Calu3 (cell line): ENCODE data around the gene NLK. TPM values are rescaled to one million over a fixed set of nuclear protein-coding genes. Genes with fewer than 3 reads are reported as not detected.

Source experiments
- BruUV-seq: library from RNA; stranded (reverse); fragments of 400-500 nt; replicated peaks from 2 replicates; lab custom pipeline; 2021; lab: Mats Ljungman, UMichigan
- CTCF ChIA-PET: fragments of 300-600 bp; sonication (Branson Sonifier 250); formaldehyde crosslinking; loops from one replicate; lab custom pipeline; 2022; ENCODE audit warnings: antibody characterized with exemption; lab: Charles Lee
- DNase-seq: peaks from one replicate; pipeline ENCODE4 v3.0.0; 2022
- H3K27ac Mint-ChIP-seq: one replicate; pipeline ENCODE4 v1.8.0; 2022; ENCODE audit warnings: mixed read lengths; ENCODE audit not compliant: unreplicated experiment
- H3K27me3 Mint-ChIP-seq: one replicate; pipeline ENCODE4 v1.8.0; 2022; ENCODE audit warnings: mixed read lengths; ENCODE audit not compliant: unreplicated experiment
- H3K36me3 Mint-ChIP-seq: one replicate; pipeline ENCODE4 v1.8.0; 2022; ENCODE audit warnings: mild to moderate bottlenecking, moderate library complexity, mixed read lengths; ENCODE audit not compliant: insufficient read depth, unreplicated experiment
- H3K4me1 Mint-ChIP-seq: one replicate; pipeline ENCODE4 v1.8.0; 2022; ENCODE audit warnings: mild to moderate bottlenecking, low read depth, mixed read lengths; ENCODE audit not compliant: unreplicated experiment
- H3K4me3 Mint-ChIP-seq: one replicate; pipeline ENCODE4 v1.8.0; 2022; ENCODE audit warnings: mild to moderate bottlenecking, low read depth, moderate library complexity, mixed read lengths; ENCODE audit not compliant: unreplicated experiment
- H3K9me3 Mint-ChIP-seq: one replicate; pipeline ENCODE4 v1.8.0; 2022; ENCODE audit warnings: low read depth, mixed read lengths; ENCODE audit not compliant: unreplicated experiment
- intact Hi-C: fragments of 100-400 bp; cut with micrococcal nuclease; formaldehyde crosslinking; loops from one replicate; pipeline ENCODE4 v1.10.0; 2022; ENCODE audit not compliant: unreplicated experiment
- total RNA-seq: library from RNA; stranded (reverse); gene quantifications from 2 replicates; pipeline ENCODE4 v1.2.3, GENCODE V29; 2022
- TF ChIP-seq, protein P1 (sequence below): fragments of 200-600 bp; IDR thresholded peaks from one replicate; pipeline ENCODE4 v1.8.0; 2022; ENCODE audit warnings: antibody characterized with exemption; ENCODE audit not compliant: unreplicated experiment

NLK gene
- total RNA-seq, 1 experiment from 2014 or later, result 20.4 TPM

DNA sequence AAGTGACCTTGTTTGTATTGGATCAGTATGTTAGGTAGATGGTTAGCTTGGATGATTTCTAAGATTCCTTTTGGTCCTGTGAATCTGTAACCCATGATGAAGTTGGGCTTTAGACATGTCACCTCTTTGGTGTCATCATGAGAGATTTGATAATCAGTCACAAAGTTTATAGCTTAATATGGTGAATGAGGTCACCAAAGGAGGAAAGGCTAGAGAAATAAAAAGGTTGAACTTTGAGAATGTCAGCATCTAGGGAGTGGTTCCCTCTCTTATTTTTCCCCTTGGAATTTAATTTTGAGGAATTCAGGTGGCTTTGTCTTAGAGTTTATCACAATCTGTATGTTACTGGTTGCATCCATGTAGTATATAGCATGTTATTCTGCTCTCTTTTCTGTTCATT is 45.3 kb downstream of the NLK start:
- Mint-ChIP-seq H3K36me3 (no peaks in the 10 kb centered on the region), H3K27ac (no peak overlapping the region), H3K4me1 (no peaks in the 10 kb centered on the region), H3K4me3 (no peak overlapping the region), H3K27me3 (no peaks in the 10 kb centered on the region), H3K9me3 (no peaks in the 10 kb centered on the region)
- BruUV-seq, result no TSS peak
- intact Hi-C loops, result no loop called here
- TF ChIP-seq, protein P1, sequence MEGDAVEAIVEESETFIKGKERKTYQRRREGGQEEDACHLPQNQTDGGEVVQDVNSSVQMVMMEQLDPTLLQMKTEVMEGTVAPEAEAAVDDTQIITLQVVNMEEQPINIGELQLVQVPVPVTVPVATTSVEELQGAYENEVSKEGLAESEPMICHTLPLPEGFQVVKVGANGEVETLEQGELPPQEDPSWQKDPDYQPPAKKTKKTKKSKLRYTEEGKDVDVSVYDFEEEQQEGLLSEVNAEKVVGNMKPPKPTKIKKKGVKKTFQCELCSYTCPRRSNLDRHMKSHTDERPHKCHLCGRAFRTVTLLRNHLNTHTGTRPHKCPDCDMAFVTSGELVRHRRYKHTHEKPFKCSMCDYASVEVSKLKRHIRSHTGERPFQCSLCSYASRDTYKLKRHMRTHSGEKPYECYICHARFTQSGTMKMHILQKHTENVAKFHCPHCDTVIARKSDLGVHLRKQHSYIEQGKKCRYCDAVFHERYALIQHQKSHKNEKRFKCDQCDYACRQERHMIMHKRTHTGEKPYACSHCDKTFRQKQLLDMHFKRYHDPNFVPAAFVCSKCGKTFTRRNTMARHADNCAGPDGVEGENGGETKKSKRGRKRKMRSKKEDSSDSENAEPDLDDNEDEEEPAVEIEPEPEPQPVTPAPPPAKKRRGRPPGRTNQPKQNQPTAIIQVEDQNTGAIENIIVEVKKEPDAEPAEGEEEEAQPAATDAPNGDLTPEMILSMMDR, result no peak
- DNase-seq, result no peak
- CTCF ChIA-PET, result no interaction called here

DNA sequence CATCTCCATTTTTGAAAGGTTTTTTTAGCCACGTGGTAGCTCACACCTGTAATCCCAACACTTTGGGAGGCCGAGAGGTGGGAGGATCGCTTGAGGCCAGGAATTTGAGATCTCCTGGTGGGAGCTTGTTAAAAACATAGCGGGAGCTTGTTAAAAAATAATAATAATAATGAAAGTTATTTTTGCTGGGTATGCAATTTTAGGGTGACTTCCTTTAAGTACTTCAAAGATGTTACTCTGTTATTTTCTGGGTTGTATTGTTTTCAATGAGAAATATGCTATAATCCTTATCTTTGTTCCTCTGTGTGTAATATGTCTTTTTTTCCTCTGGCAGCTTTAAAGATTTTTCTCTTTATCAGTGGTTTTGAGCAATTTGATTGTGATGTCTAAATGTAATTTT is 48.1 kb downstream of the NLK start:
- H3K27me3 Mint-ChIP-seq, result no peaks in the 10 kb centered on the region
- H3K36me3 Mint-ChIP-seq, result no peaks in the 10 kb centered on the region
- no peaks in the 10 kb centered on the region for H3K9me3 Mint-ChIP-seq
- DNase-seq, result no peak
- intact Hi-C loops, result no loop called here
- TF ChIP-seq, protein P1, result no peak
- no peak overlapping the region for H3K4me3 Mint-ChIP-seq
- H3K27ac Mint-ChIP-seq, result no peak overlapping the region
- CTCF ChIA-PET, result no interaction called here
- BruUV-seq, result no TSS peak
- H3K4me1 Mint-ChIP-seq, result no peaks in the 10 kb centered on the region

DNA sequence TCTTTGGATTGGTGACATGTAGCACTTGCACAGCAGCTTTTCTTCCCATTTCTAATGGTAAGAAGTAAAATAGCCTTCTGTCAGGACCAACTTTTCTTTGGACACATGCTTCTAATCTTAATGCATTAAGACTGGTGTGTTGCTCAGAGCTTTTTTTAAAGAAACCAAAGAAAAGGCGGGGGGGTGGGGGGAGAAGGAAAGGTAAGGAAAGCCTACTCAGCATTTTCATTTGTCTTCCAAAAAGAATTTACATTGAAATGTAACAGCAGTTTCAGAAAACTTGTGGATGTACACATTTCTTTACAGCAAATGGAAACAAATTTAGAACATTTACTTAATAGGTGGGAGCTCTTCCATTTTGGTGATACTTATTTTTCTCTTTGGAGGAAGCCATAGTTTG is 49.6 kb downstream of the NLK start:
- intact Hi-C loops, result no loop called here
- no peaks in the 10 kb centered on the region for H3K36me3 Mint-ChIP-seq
- CTCF ChIA-PET, result interaction anchor here (0.6 kb wide), 1 partner anchor 14 kb away, joined by 3 read pairs; no protein-coding TSS in a partner anchor
- BruUV-seq, result no TSS peak
- no peak for DNase-seq
- H3K4me3 Mint-ChIP-seq, result no peak overlapping the region
- H3K27me3 Mint-ChIP-seq, result no peaks in the 10 kb centered on the region
- TF ChIP-seq, protein P1, result no peak
- no peaks in the 10 kb centered on the region for H3K9me3 Mint-ChIP-seq
- no peaks in the 10 kb centered on the region for H3K4me1 Mint-ChIP-seq
- H3K27ac Mint-ChIP-seq, result no peak overlapping the region

DNA sequence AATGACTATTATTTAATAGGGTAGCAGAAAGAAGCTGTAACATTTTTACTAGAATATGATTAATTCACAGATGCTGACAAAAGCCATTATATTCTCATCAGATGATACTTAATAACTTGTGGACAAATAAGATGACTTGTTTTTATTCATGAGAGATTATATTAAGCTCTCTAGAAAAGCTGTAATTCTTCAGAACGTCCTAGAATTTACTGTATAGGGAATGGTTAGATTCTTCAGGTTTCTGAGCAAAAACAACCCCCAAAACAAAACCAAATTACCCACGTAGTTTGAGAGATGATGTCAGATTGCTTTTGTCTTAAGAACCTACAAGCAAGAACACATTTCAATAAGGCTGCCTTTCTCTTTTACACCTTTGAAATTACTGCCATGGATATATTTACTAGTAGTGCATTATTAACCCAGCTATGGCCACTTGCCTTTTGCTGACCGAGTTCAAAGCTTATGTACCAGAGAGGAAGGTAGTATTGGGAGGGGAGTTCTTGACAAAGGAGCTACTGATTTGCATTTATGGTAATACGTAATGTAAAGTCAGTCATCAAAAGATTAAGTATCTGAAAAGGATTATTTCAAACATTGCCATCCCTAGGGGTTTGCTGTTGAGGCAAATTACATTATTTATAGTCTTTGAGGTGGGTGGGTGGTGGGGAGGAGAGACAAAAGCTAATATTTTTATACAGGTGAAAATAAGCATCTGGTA is 51.7 kb downstream of the NLK start:
- Mint-ChIP-seq H3K27me3 (no peaks in the 10 kb centered on the region), H3K9me3 (no peaks in the 10 kb centered on the region), H3K4me3 (no peak overlapping the region), H3K4me1 (peaks cover 6% of the 10 kb centered on the region), H3K36me3 (no peaks in the 10 kb centered on the region), H3K27ac (no peak overlapping the region)
- intact Hi-C loops, result no loop called here
- CTCF ChIA-PET, result no interaction called here
- no TSS peak for BruUV-seq
- TF ChIP-seq, protein P1, result no peak
- DNase-seq, result no peak
